ENCODE measurements around the gene TMEM87B. TPM values are rescaled to one million over a fixed set of nuclear protein-coding genes. Genes with fewer than 3 reads are reported as not detected.

The TMEM87B gene
- total RNA-seq, 2 donors from 2014 or later, result 21.5 to 60.7 TPM

- WGBS, result 82% methylated on average over 7 of the region's 7 CpGs
- Histone ChIP-seq H3K27me3 (replicated peaks; ENCODE audit: insufficient read depth) (no peaks in the 10 kb centered on the region), H3K4me1 (replicated peaks) (no peaks in the 10 kb centered on the region), H3K36me3 (no peaks in the 10 kb centered on the region), H3K27ac (no peak overlapping the region), H3K4me3 (no peak overlapping the region), H3K9me3 (no peaks in the 10 kb centered on the region)
- DNase-seq (ENCODE audit: low spot score), result no peak
- intact Hi-C loops (cut with DNase I), result no loop called here
- TF ChIP-seq CTCF (IDR thresholded peaks at IDR 0.05) (no peak), POLR2AphosphoS5 (IDR thresholded peaks at IDR 0.05) (no peak), POLR2A (IDR thresholded peaks at IDR 0.05) (no peak)
Measured at GRCh38 chr2:112047537-112048235, 7.4 kb upstream of the TMEM87B start.

DNA sequence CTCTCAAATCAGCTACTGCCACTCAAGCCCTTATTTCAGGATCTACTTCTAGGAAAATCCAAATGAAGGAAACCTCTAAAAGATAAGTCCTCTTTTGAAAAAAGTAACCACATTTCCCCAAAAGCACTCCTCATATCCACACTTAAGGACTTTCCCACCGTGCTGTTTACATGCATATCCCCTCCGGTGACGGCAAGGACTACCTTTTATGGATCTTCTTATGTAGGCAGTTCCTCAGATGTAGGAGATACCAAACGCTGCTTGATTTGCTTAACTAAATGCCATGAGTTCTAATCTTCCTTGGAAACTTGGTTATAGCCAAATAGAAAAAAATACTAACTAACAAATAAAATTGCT is 6.9 kb upstream of the TMEM87B start:
- Histone ChIP-seq H3K4me1 (replicated peaks) (no peaks in the 10 kb centered on the region), H3K9me3 (no peaks in the 10 kb centered on the region), H3K27ac (no peak overlapping the region), H3K4me3 (no peak overlapping the region), H3K36me3 (no peaks in the 10 kb centered on the region), H3K27me3 (replicated peaks; ENCODE audit: insufficient read depth) (no peaks in the 10 kb centered on the region)
- intact Hi-C loops (cut with DNase I), result no loop called here
- WGBS, result 71% methylated on average over 4 of the region's 4 CpGs
- no peak for TF ChIP-seq POLR2A (IDR thresholded peaks at IDR 0.05)
- no peak for TF ChIP-seq POLR2AphosphoS5 (IDR thresholded peaks at IDR 0.05)
- TF ChIP-seq CTCF (IDR thresholded peaks at IDR 0.05), result no peak
- no peak for DNase-seq (ENCODE audit: low spot score)

DNA sequence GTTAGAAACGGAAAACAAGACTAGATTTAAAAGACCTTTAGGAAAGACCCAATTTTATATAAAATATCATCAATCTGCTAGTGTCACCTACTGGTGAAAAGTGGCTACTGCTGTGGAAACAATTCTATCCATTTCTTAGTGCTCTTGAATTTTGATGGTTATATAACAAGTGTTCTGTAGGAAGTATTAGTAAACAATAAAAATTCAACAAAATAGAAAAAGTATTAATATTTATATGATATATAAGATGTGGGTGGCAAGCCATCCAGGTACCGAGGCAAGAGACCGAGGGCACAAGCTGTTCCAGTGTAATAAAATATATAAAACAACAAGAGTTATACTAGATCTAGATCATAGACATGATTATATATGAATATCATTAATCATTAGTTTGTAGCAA is 6.2 kb upstream of the TMEM87B start:
- intact Hi-C loops (cut with DNase I), result no loop called here
- peak; percentile 53 for DNase-seq (ENCODE audit: low spot score)

GRCh38 chr2:112050316-112050715 is 4.8 kb upstream of the TMEM87B start:
- WGBS, result 77% methylated on average over 1 of the region's 1 CpG
- Histone ChIP-seq H3K4me1 (replicated peaks) (no peaks in the 10 kb centered on the region), H3K4me3 (no peak overlapping the region)

More for the DNA sequence above, 6.2 kb upstream of the TMEM87B start:
- Histone ChIP-seq H3K27ac (no peak overlapping the region), H3K27me3 (replicated peaks; ENCODE audit: insufficient read depth) (no peaks in the 10 kb centered on the region), H3K4me3 (no peak overlapping the region), H3K4me1 (replicated peaks) (no peaks in the 10 kb centered on the region), H3K9me3 (no peaks in the 10 kb centered on the region), H3K36me3 (no peaks in the 10 kb centered on the region)
- TF ChIP-seq CTCF (IDR thresholded peaks at IDR 0.05), result peak; percentile 79 to 99 (median 88)
- no peak for TF ChIP-seq POLR2A (IDR thresholded peaks at IDR 0.05)
- peak; percentile 14 for TF ChIP-seq POLR2AphosphoS5 (IDR thresholded peaks at IDR 0.05)
- 22% methylated on average over 3 of the region's 3 CpGs for WGBS

More at GRCh38 chr2:112050316-112050715, 4.8 kb upstream of the TMEM87B start:
- Histone ChIP-seq H3K27me3 (replicated peaks; ENCODE audit: insufficient read depth) (no peaks in the 10 kb centered on the region), H3K9me3 (no peaks in the 10 kb centered on the region), H3K27ac (no peak overlapping the region), H3K36me3 (no peaks in the 10 kb centered on the region)
- intact Hi-C loops (cut with DNase I), result loop anchor here (2.0 to 10.0 kb wide), 4 partner anchors 162 to 534 kb away; partner anchors contain the start of genes CHCHD5, RGPD8 and TTL
- no peak for DNase-seq (ENCODE audit: low spot score)
- TF ChIP-seq CTCF (IDR thresholded peaks at IDR 0.05) (no peak), POLR2AphosphoS5 (IDR thresholded peaks at IDR 0.05) (no peak), POLR2A (IDR thresholded peaks at IDR 0.05) (no peak)
